Left ventricle myocardium superior (tissue), 1 donor: ENCODE measurements around the gene SMPD3. TPM values are rescaled to one million over a fixed set of nuclear protein-coding genes. Genes with fewer than 3 reads are reported as not detected.
A peak's percentile ranks its signal among the peaks of the same experiment; 100 is the strongest.
"Not testable (repeated sequence)": the region's sequence is repeated elsewhere in the genome, so short reads cannot be mapped to it uniquely, and the experiment has no call there.

ENCODE experiments used
- ATAC-seq: fragments of 200-7000 bp; cut with Tn5 transposase; one replicate; pipeline ENCODE4 v1.9.1; 2020; ENCODE audit warnings: mild to moderate bottlenecking, moderate library complexity
- DNase-seq: peaks from one replicate; pipeline ENCODE4 v3.0.0-alpha.2; 2020
- intact Hi-C: fragments of 100-400 bp; cut with micrococcal nuclease; formaldehyde crosslinking; loops from one replicate; pipeline ENCODE4 v1.11.0; 2022
- long read RNA-seq: library from polyadenylated mRNA; unstranded; transcript quantifications from one replicate; pipeline ENCODE4 v2.0.0, GENCODE V29; 2021
- total RNA-seq: library from RNA; stranded (reverse); fragmentation: NEBNext Ultra II Directional; extraction: Animal tissue kit (Norgen Biotek cat#: 25700); gene quantifications from one replicate; pipeline ENCODE4 v1.2.1, GENCODE V29; 2021
- donor health status: DM: no; HTN: yes; CAD: no; lungs with severe emphysema.

SMPD3 gene
- total RNA-seq, result 1.2 TPM
- long read RNA-seq, full-length matches to known transcripts, result 1 of 3 reads
- long read RNA-seq, partial matches to known transcripts, result 0 of 3 reads
- long read RNA-seq, other reads (novel, unspliced or antisense), result 2 of 3 reads

DNA sequence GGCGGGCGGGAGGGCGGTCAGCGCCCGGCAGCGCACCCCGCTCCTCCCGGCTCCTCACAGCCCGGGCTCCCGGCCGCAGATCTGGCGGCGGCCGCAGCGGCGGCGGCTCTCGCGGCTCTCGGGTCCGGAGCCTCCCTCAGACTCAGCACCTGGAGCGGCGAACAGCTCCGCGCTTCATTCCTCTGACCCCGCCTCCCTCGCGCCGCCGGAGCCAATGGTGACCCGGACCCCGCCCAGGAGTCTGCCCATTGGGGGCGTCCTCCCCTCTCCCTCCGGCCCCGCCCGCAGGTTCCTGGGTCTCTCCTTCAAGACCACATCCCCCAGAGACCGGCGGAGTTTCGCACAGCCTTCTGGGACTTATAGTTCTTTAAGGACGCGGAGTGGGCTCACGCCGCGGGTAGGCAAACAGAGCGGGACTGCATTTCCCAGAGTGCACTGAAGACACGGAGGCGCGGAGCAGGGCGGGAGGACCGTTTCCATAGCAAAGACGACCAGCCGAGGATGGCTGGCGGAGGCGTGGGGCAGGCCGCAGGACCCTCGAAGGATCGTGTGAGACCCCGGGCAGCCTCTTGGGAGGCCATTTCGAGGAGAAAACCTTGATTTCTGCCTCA is at the start of gene SMPD3:
Gene SMPD3 (minus strand): TSS at position 149 of the 611 bp plus-strand sequence. CDS start 76,327 bp downstream, outside the sequence.
- intact Hi-C loops, result no loop called here
- DNase-seq (peak; percentile 98), ATAC-seq (peak; percentile 100)

- intact Hi-C loops, result no loop called here
- DNase-seq (no peak), ATAC-seq (no peak)
These were observed 48.4 kb upstream of the SMPD3 start for GRCh38 chr16:68496689-68497088.

DNA sequence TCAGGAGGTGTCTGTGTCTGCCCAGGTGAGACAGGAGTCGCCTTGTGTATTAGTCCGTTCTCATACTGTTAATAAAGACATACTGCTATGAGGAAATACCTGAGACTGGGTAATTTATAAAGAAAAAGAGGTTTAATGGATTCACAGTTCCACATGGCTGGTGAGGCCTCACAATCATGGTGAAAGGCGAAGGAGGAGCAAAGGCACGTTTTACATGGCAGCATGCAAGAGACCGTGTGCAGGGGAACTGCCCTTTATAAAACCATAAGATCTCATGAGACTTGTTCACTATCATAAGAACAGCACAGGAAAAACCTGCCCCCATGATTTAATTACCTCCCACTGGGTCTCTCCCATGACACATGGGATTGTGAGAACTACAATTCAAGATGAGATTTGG is 46.0 kb upstream of the SMPD3 start:
- DNase-seq, intact Hi-C loops, ATAC-seq: not testable (repeated sequence)

DNA sequence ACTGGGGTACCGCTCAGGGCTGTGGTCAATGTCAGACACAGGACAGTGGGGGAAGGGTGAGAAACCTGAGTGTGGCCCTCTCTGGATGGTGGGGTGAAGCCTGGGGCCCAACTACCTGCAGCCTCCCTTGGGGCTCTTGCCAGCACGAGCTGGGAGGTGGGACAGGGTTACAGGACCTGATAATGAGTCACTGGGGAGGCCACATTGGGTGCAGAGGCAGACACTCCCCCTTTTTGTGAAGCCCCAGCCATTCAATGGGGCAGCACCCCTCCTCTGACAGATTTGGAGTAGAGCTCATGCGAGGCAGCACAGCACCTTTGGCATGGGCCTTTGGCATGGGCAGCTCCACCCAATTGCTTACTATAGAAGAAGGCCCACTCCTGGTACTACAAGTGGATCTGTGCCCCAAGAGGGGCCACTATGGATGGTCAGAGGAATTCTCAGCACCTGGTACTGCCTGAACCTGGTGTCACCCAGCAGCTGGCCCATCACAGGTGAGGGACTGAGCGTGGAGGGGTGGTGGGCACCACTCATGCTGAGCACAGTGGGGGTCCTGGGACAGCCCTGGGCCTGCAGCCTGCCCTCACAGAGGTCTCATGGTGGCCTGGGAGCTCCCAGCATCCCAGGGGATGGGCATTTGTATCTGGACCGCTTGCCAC is 45.2 kb upstream of the SMPD3 start:
- DNase-seq (no peak), ATAC-seq (no peak)
- intact Hi-C loops, result no loop called here

- DNase-seq, result no peak
- ATAC-seq, result peak; percentile 44
- intact Hi-C loops, result no loop called here
These were observed 44.5 kb upstream of the SMPD3 start for GRCh38 chr16:68492543-68493411.

DNA sequence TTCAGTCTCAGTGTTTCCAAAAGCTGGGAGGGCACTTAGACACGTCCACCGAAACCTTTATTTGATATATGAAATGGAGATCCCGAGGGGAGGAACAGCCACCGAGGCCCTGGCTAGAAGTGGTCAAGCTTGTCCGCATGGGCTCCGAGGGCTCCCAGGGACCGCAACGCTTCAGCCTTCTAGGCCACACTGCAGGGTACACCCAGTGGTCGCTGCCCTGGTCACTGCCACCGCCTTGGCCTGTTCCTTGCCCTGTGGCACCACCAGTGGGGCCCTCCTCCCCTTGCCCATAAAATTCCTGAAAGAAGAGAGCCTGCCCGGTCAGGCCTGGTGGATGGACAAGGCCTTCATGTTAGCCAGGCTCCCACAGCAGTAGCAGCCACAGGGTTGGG is 43.8 kb upstream of the SMPD3 start:
- intact Hi-C loops, result no loop called here
- DNase-seq (no peak), ATAC-seq (no peak)

GRCh38 chr16:68491576-68491950 is 43.3 kb upstream of the SMPD3 start:
- DNase-seq (no peak), ATAC-seq (no peak)
- intact Hi-C loops, result no loop called here

- DNase-seq (no peak), ATAC-seq (no peak)
- intact Hi-C loops, result no loop called here
These were observed 42.7 kb upstream of the SMPD3 start for GRCh38 chr16:68490829-68491575.

DNA sequence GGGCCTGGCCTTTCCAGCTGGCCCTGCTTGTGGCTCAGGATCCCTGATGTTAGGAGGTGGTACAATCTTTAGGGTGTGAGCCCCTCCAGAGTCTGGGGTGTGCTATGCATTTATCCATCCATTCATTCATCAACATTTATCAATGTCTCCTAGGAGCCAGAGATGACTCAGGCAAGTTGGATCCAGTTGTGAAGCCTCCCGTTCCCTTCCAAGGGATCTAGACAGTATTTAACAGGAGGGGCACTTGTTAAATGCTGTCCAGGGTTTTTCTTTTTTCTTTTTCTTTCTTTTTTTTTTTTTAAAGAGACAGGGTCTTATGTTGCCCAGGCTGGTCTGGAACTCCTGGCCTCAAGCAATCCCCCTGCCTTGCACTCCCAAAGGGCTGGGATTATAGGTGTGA is 42.0 kb upstream of the SMPD3 start:
- intact Hi-C loops, result no loop called here
- DNase-seq, result no peak
- ATAC-seq, result no peak

DNA sequence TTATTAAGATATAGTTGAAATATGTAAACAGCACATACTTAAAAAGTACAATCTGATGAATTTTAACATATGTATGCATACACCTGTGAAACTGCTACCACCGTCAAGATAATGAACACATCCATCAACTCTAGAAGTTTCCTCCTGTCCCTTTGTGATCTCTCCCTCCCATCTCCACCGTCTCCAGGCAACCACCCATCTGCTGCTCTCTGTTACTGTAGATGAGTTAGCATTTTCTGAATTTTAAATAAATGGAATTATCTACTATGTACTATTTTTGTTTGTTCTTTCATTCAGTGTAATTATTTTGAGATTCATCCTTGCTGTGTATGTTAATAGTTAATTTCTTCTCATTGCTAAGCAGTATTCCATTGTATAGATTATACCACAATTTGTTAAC is 40.2 kb upstream of the SMPD3 start:
- ATAC-seq (no peak), DNase-seq (no peak)
- intact Hi-C loops, result no loop called here

GRCh38 chr16:68487669-68488068 is 39.4 kb upstream of the SMPD3 start:
- intact Hi-C loops, result no loop called here
- DNase-seq, result no peak
- no peak for ATAC-seq

- ATAC-seq (no peak), DNase-seq (no peak)
- intact Hi-C loops, result no loop called here
These were observed 38.9 kb upstream of the SMPD3 start for GRCh38 chr16:68487203-68487514.

DNA sequence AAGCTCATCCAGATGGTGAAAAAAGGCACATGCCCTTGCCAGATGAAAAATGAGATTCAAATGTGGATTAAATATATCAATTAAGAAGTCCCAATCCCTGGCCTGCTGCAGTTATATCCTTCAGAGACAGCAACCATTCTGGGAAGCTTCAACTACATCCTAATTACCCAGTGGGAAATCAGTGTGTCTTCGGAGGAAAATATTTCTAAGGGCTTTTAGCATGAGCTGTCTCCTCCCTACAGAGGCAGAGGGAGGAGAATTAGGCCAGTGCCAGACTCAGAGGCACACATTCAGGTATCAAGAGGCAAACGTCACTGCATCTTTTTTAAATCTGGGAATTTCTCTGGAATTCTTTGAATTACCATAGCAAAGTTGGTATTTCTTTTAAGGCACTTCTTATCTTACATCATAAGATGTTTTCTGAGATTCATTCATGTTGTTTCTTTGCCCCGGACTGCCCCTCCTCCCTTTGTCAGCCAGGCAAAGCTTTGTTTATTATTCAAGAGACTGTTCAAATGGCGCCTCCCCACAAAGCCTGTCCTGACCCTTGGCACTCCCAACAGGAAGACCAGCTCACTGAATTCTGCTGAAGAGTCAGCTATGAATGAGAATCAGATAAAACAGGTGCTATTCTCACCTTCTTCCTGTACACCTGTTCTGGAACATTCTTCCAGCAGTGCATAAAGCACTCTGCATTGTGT is 38.3 kb upstream of the SMPD3 start:
- no peak for ATAC-seq
- DNase-seq, result no peak
- intact Hi-C loops, result no loop called here

DNA sequence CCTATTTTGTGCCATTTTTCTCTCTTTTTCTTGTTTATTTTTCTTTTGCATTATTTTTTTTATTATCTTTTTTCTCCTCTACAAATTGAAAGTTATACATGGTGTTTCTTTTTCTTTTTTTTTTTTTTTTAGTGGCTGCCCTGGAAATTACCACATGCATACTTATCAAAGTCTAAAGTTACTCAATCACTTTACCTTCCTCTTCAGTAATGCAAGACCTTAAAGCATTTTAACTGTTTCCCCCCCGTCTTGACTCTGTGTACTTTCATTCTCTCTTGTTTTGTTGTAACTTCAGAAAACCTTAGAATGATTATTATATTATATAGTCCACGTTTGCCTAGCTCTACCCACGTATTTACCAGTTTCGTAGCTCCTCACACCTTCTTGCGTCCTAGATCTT is 33.3 kb upstream of the SMPD3 start:
- DNase-seq, result no peak
- intact Hi-C loops, result no loop called here
- ATAC-seq, result no peak

DNA sequence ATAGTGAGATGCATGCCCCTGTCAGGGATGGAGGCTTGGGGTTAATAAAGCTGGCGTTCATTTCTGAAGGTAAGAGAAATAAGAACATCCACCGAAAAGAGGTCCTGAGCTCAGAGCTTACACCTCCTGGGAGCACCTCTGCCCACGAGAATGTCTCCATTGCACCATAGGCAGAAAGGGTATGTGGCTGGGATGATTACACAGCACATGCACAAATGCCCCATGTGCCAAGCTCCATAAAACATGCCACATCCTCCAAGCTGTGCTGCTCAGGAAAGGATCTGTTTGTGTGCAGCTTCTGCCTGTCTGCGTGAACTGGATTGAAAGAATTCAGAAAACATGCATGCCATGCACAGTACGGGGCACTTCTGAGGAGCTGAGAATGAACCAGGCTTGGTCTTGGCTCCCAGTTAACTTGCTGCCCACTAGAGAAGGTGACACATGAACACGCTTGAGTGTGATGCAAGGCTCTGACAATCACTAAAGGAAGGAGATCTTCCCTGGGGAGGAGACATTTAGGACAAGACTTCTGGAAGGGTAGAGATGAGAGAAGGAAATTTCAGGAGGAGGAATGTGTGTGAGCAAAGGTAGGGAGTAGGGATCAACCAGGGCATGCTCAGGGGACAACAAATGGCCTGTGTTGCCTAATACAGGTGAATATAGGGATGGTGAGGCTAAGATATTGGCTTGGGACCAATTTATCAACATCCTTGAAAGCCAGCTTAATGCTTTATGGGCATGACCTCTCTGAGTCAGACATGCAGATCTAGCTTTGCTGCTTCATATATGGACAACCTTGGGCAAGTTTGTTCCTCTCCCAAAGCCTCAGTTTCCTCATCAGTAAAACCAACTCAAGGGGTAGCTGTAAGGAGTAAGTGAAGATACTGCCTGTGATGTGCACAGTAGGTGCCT is 32.0 kb upstream of the SMPD3 start:
- DNase-seq (no peak), ATAC-seq (no peak)
- intact Hi-C loops, result no loop called here

- no peak for DNase-seq
- ATAC-seq, result no peak
- intact Hi-C loops, result no loop called here
These were observed 31.0 kb upstream of the SMPD3 start for GRCh38 chr16:68479271-68479670.

DNA sequence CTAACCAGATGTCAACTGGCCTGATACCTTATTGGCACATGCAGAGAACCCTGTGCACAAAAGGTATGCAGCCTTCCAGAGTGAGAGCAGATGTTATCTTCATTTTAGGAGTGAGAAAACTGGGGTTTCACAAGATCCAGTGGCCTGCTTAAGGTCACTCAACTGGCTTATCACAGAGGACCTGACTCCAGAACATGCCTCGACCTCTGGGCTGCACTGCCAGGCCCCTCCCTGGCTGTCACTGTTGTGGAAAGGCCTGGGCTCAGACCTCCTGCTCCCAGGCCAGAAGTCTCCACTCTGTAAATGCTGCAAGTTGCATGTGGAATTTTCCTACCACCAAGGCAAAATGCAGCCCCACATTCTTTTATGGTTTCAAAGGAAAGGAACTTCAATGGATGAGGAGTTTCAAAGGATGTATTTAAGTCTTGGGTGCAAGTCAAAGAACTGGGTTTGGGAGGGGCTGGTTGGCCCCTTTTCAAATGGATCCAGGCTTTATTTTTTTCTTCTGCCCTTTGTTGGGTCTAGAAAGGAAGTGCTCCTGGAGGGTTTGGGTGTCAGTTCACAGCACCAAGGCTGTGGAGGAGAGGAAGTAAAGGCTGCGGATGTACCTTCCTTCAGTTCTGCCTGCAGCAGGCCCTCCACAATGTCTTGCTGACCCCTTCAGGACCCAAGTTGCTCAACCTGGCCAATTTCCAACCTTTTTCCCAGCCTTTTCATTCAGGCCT is 30.4 kb upstream of the SMPD3 start:
- DNase-seq, result no peak
- intact Hi-C loops, result no loop called here
- no peak for ATAC-seq
